ENCODE measurements around the gene GTPBP2.

The GTPBP2 gene

GRCh38 chr6:43582911-43583310 lies 46.2 kb downstream of the GTPBP2 start:
- Histone ChIP-seq H3K36me3 (replicated peaks; ENCODE audit: low read depth, low read length) (peaks cover 70% of the 10 kb centered on the region), H4K20me1 (ENCODE audit: insufficient read depth, low read length) (peaks cover 9% of the 10 kb centered on the region; the same call in 1 of the 2 replicates), H3K9ac (ENCODE audit: low read length) (no peak overlapping the region), H3K79me2 (ENCODE audit: low read length) (peaks cover 27% of the 10 kb centered on the region), H3K9me3 (ENCODE audit: insufficient read depth, low read length) (no peaks in the 10 kb centered on the region), H2AFZ (ENCODE audit: low read depth, low read length) (no peak overlapping the region), H3K4me1 (ENCODE audit: low read length) (peaks cover 11% of the 10 kb centered on the region), H3K4me3 (ENCODE audit: low read length) (no peak overlapping the region), H3K4me2 (ENCODE audit: low read length) (no peak overlapping the region), H3K27ac (ENCODE audit: low read length) (no peak overlapping the region), H3K27me3 (ENCODE audit: low read depth, low read length) (no peaks in the 10 kb centered on the region)
- no peak for TF ChIP-seq CTCF (IDR thresholded peaks at IDR 0.05; ENCODE audit: low read depth, low read length)
- TF ChIP-seq EZH2phosphoT487 (IDR thresholded peaks at IDR 0.05; ENCODE audit: low read depth) = no peak

- peaks cover 39% of the 10 kb centered on the region for H3K36me3 ChIP-seq (replicated peaks; ENCODE audit: low read depth, low read length)
- H3K79me2 ChIP-seq (ENCODE audit: low read length) = peaks cover 62% of the 10 kb centered on the region
- no peaks in the 10 kb centered on the region for H3K9me3 ChIP-seq (ENCODE audit: insufficient read depth, low read length)
- H3K4me2 ChIP-seq (ENCODE audit: low read length) = no peak overlapping the region
- H3K9ac ChIP-seq (ENCODE audit: low read length) = no peak overlapping the region
- no peaks in the 10 kb centered on the region for H3K27me3 ChIP-seq (ENCODE audit: low read depth, low read length)
- H3K4me1 ChIP-seq (ENCODE audit: low read length) = peaks cover 25% of the 10 kb centered on the region
- peaks cover 9% of the 10 kb centered on the region; the same call in 1 of the 2 replicates for H4K20me1 ChIP-seq (ENCODE audit: insufficient read depth, low read length)
- no peak for TF ChIP-seq EZH2phosphoT487 (IDR thresholded peaks at IDR 0.05; ENCODE audit: low read depth)
- no peak for TF ChIP-seq CTCF (IDR thresholded peaks at IDR 0.05; ENCODE audit: low read depth, low read length)
- H3K4me3 ChIP-seq (ENCODE audit: low read length) = no peak overlapping the region
- no peak overlapping the region for H2AFZ ChIP-seq (ENCODE audit: low read depth, low read length)
- H3K27ac ChIP-seq (ENCODE audit: low read length) = no peak overlapping the region
Measured at GRCh38 chr6:43579171-43579570, 49.9 kb downstream of the GTPBP2 start.

- H2AFZ ChIP-seq (ENCODE audit: low read depth, low read length) = no peak overlapping the region
- H3K36me3 ChIP-seq (replicated peaks; ENCODE audit: low read depth, low read length) = peaks cover 35% of the 10 kb centered on the region
- H3K4me2 ChIP-seq (ENCODE audit: low read length) = no peak overlapping the region
- H3K27ac ChIP-seq (ENCODE audit: low read length) = no peak overlapping the region
- no peak overlapping the region for H3K4me3 ChIP-seq (ENCODE audit: low read length)
- peaks cover 66% of the 10 kb centered on the region for H3K79me2 ChIP-seq (ENCODE audit: low read length)
- peaks cover 23% of the 10 kb centered on the region for H3K4me1 ChIP-seq (ENCODE audit: low read length)
- no peak for TF ChIP-seq EZH2phosphoT487 (IDR thresholded peaks at IDR 0.05; ENCODE audit: low read depth)
- TF ChIP-seq CTCF (IDR thresholded peaks at IDR 0.05; ENCODE audit: low read depth, low read length) = no peak
- H3K9ac ChIP-seq (ENCODE audit: low read length) = no peak overlapping the region
- H3K27me3 ChIP-seq (ENCODE audit: low read depth, low read length) = no peaks in the 10 kb centered on the region
- no peaks in the 10 kb centered on the region for H3K9me3 ChIP-seq (ENCODE audit: insufficient read depth, low read length)
- peaks cover 9% of the 10 kb centered on the region; the same call in 1 of the 2 replicates for H4K20me1 ChIP-seq (ENCODE audit: insufficient read depth, low read length)
Measured at GRCh38 chr6:43578748-43579147, 50.3 kb downstream of the GTPBP2 start.

- Histone ChIP-seq H3K36me3 (replicated peaks; ENCODE audit: low read depth, low read length) (peaks cover 35% of the 10 kb centered on the region), H2AFZ (ENCODE audit: low read depth, low read length) (peak within 1 kb of the TSS; percentile 44)
- no peak for TF ChIP-seq CTCF (IDR thresholded peaks at IDR 0.05; ENCODE audit: low read depth, low read length)
- no peak for TF ChIP-seq EZH2phosphoT487 (IDR thresholded peaks at IDR 0.05; ENCODE audit: low read depth)
Measured at GRCh38 chr6:43575772-43576551, 53.1 kb downstream of the GTPBP2 start, which contains the start of the genes POLH and XPO5. POLH (plus strand) TSS chr6:43576185; CDS start chr6:43582320, 6,135 bp downstream. XPO5 (minus strand) TSS chr6:43576038; CDS start chr6:43575864, 174 bp downstream.

More at GRCh38 chr6:43575772-43576551, 53.1 kb downstream of the GTPBP2 start, which contains the start of the genes POLH and XPO5:
- H4K20me1 ChIP-seq (ENCODE audit: insufficient read depth, low read length) = no peaks in the 10 kb centered on the region
- H3K79me2 ChIP-seq (ENCODE audit: low read length) = peaks cover 75% of the 10 kb centered on the region
- H3K4me3 ChIP-seq (ENCODE audit: low read length) = peak within 1 kb of the TSS; percentile 79
- no peaks in the 10 kb centered on the region for H3K27me3 ChIP-seq (ENCODE audit: low read depth, low read length)
- H3K4me2 ChIP-seq (ENCODE audit: low read length) = peak within 1 kb of the TSS; percentile 81
- H3K4me1 ChIP-seq (ENCODE audit: low read length) = peaks cover 22% of the 10 kb centered on the region
- H3K9me3 ChIP-seq (ENCODE audit: insufficient read depth, low read length) = no peaks in the 10 kb centered on the region
- peak within 1 kb of the TSS; percentile 90 for H3K9ac ChIP-seq (ENCODE audit: low read length)
- peak within 1 kb of the TSS; percentile 71 for H3K27ac ChIP-seq (ENCODE audit: low read length)

Data from OCI-LY3 (cell line).